Sigmoid colon (tissue), 3 donors: ENCODE data around the gene FAS.

Source experiments
- POLR2A ChIP-seq, 2 donors: fragments of 450-650 bp; IDR thresholded peaks; one replicate each; pipeline ENCODE4 v1.6.1; 2016; ENCODE audit warnings: antibody characterized with exemption in 2 of 2, mild to moderate bottlenecking in 2 of 2, moderate library complexity in 2 of 2
- TF ChIP-seq, protein P1 (sequence below), 4 experiments: fragments of 450-650 bp in 3 of 4; fragments of 200-600 bp in 1 of 4; IDR thresholded peaks; one replicate each; pipeline ENCODE4 v1.5.1; 2016 to 2019; ENCODE audit warnings: antibody characterized with exemption in 4 of 4, mild to moderate bottlenecking in 3 of 4, moderate library complexity in 2 of 4

DNA sequence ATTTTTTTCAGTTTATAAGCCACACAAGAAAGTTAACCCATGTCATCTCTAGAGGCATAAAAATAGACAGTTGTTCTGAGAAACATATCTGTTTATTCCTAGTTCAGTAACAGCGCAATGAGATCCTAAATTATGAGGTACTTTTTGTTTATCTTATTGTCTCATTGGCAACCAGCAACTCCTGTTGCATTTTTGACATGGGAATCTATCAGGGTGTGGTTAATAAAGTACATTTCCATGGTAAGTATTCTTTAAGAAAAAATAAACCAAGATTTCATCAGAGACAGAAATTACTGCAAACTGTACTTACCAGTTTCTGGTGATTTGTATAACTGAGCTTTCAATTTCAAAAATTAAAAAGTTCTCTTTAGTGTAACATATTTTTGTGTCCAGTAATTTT lies 9.0 kb downstream of the FAS start:
- TF ChIP-seq, protein P1, sequence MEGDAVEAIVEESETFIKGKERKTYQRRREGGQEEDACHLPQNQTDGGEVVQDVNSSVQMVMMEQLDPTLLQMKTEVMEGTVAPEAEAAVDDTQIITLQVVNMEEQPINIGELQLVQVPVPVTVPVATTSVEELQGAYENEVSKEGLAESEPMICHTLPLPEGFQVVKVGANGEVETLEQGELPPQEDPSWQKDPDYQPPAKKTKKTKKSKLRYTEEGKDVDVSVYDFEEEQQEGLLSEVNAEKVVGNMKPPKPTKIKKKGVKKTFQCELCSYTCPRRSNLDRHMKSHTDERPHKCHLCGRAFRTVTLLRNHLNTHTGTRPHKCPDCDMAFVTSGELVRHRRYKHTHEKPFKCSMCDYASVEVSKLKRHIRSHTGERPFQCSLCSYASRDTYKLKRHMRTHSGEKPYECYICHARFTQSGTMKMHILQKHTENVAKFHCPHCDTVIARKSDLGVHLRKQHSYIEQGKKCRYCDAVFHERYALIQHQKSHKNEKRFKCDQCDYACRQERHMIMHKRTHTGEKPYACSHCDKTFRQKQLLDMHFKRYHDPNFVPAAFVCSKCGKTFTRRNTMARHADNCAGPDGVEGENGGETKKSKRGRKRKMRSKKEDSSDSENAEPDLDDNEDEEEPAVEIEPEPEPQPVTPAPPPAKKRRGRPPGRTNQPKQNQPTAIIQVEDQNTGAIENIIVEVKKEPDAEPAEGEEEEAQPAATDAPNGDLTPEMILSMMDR (IDR thresholded peaks at IDR 0.05), result no peak
- no peak for TF ChIP-seq POLR2A (IDR thresholded peaks at IDR 0.05)
